Nephron progenitor cell (in vitro differentiated cells): ENCODE results near the gene SDK2.

ENCODE experiments used
- DNase-seq: peaks from one replicate; pipeline ENCODE4 v3.0.0; 2021
- H3K27ac Mint-ChIP-seq: 2 replicates; pipeline ENCODE4 v1.8.0; 2021; ENCODE audit warnings: mild to moderate bottlenecking, moderate library complexity, mixed read lengths
- H3K27me3 Mint-ChIP-seq: 2 replicates; pipeline ENCODE4 v1.8.0; 2021; ENCODE audit warnings: mild to moderate bottlenecking, low read depth, mixed read lengths; ENCODE audit not compliant: poor library complexity
- H3K36me3 Mint-ChIP-seq: 2 replicates; pipeline ENCODE4 v1.8.0; 2021; ENCODE audit warnings: low read depth, mixed read lengths
- H3K4me1 Mint-ChIP-seq: 2 replicates; pipeline ENCODE4 v1.8.0; 2021; ENCODE audit warnings: mixed read lengths
- H3K4me3 Mint-ChIP-seq: 2 replicates; pipeline ENCODE4 v1.8.0; 2021; ENCODE audit warnings: mild to moderate bottlenecking, moderate library complexity, mixed read lengths
- H3K9me3 Mint-ChIP-seq: 2 replicates; pipeline ENCODE4 v1.8.0; 2021; ENCODE audit warnings: mild to moderate bottlenecking, moderate library complexity, mixed read lengths
- TF ChIP-seq, protein P1 (sequence below): fragments of 200-600 bp; sonication (generic); IDR thresholded peaks from 2 replicates; pipeline ENCODE4 v1.5.0; 2021; ENCODE audit warnings: antibody characterized with exemption

The SDK2 gene

DNA sequence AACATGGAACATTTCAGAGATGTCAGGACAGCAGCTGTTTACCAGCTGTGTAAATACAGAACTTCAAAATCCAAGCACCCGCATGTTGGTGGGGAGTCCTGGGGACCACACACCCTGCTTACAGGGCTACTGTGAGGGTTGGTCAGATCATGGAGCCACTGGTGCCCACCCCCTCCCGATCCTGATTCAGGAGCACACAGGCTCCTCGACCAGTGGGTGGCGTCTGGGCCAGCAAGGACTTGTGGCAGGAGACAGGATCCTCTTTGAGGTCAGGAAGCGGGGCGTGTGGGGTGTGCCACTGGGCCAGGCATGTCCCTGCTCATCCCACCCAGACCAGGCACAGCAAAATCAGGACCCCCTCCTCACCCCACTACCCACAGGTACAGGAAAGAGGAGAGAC lies 83.6 kb downstream of the SDK2 start:
- no peak for DNase-seq
- H3K36me3 Mint-ChIP-seq: peaks cover 4% of the 10 kb centered on the region
- no peaks in the 10 kb centered on the region for H3K9me3 Mint-ChIP-seq

DNA sequence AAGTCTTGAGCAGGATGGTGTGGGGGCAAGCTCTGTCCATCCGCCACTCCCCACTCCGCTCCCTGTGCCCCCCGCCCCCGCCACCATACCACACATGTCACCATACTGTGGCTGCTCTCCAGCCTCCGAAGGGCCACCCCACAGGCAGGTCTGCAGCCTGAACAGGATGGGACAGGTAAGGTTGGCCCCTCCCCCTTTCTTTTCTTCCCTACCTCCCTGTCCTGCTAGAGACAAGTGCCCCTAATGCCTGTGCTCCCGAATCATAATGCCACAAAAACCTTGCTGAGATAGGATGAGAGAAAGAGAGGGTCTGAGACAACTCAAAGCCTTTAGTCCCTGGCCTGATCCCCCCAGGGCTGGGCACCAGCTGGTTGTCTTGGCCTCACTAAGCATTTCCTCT lies 84.7 kb downstream of the SDK2 start:
- TF ChIP-seq, protein P1, sequence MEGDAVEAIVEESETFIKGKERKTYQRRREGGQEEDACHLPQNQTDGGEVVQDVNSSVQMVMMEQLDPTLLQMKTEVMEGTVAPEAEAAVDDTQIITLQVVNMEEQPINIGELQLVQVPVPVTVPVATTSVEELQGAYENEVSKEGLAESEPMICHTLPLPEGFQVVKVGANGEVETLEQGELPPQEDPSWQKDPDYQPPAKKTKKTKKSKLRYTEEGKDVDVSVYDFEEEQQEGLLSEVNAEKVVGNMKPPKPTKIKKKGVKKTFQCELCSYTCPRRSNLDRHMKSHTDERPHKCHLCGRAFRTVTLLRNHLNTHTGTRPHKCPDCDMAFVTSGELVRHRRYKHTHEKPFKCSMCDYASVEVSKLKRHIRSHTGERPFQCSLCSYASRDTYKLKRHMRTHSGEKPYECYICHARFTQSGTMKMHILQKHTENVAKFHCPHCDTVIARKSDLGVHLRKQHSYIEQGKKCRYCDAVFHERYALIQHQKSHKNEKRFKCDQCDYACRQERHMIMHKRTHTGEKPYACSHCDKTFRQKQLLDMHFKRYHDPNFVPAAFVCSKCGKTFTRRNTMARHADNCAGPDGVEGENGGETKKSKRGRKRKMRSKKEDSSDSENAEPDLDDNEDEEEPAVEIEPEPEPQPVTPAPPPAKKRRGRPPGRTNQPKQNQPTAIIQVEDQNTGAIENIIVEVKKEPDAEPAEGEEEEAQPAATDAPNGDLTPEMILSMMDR: no peak
- Mint-ChIP-seq H3K9me3 (no peaks in the 10 kb centered on the region), H3K27ac (no peak overlapping the region), H3K36me3 (no peaks in the 10 kb centered on the region), H3K27me3 (peaks cover 8% of the 10 kb centered on the region), H3K4me1 (peaks cover 51% of the 10 kb centered on the region), H3K4me3 (no peak overlapping the region)
- DNase-seq: no peak

More for the DNA sequence above, 83.6 kb downstream of the SDK2 start:
- TF ChIP-seq, protein P1: no peak
- peaks cover 46% of the 10 kb centered on the region for H3K4me1 Mint-ChIP-seq
- H3K4me3 Mint-ChIP-seq: no peak overlapping the region
- peaks cover 8% of the 10 kb centered on the region for H3K27me3 Mint-ChIP-seq
- no peak overlapping the region for H3K27ac Mint-ChIP-seq

DNA sequence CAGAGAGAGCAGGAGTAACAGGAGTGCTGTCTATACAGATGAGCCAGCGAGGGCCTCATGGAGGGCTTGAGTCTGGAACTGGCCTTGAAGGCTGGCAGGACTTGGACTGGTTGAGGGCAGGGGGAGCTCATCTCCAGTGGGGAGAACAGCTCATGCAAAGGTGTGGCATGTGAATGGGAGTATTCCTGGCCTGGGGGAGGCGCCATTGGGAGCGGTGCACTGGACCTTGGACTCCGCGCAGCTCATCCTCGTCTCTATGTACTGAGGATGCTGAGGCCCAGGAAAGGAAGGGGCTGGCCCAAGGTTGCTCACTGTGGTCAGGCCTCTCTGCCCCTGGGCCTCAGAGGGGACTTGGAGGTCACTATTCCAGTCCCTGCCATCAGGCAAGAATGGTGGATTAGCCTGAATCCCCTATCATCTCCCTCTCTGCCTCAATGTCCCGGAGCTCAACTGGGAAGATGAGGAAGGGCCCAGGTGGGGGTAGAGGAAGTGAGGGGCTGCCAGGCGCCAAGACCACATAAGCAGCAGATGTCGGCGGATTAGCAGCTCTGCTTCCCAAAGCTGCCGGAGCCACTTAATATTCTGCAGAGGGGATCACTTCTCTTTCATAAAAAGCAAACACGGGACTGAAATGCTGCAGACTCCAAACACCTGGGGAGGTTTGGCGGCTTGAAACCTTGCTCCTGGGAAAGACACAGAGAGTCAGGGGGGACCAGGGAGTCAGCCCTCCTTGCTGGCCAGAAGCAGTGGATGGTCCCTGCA lies 88.9 kb downstream of the SDK2 start:
- no peaks in the 10 kb centered on the region for H3K36me3 Mint-ChIP-seq
- DNase-seq: no peak

DNA sequence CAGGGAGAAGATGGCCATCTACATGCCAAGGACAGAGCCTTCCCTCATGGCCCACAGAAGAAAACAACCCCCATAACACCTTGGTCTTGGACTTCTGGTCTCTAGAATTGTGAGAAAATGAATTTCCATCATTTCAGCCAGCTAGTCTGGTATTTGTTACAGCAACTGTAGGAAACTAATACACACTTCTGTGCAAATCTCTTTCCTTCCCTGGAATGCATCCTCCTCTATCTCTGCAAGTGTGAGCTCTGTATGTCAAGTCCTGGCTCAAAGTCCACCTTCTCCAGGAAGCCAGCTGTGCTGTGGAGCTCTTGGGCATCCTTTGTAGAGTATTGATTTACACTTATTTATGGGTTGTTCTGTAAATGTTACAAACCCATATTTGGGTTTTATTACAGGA lies 89.7 kb downstream of the SDK2 start:
- no peak overlapping the region for H3K4me3 Mint-ChIP-seq
- H3K27me3 Mint-ChIP-seq: peaks cover 14% of the 10 kb centered on the region
- DNase-seq: no peak
- TF ChIP-seq, protein P1: no peak
- no peaks in the 10 kb centered on the region for H3K36me3 Mint-ChIP-seq
- no peaks in the 10 kb centered on the region for H3K9me3 Mint-ChIP-seq
- no peak overlapping the region for H3K27ac Mint-ChIP-seq
- peaks cover 62% of the 10 kb centered on the region for H3K4me1 Mint-ChIP-seq

More for the DNA sequence above, 88.9 kb downstream of the SDK2 start:
- TF ChIP-seq, protein P1: no peak
- H3K9me3 Mint-ChIP-seq: no peaks in the 10 kb centered on the region
- peaks cover 58% of the 10 kb centered on the region for H3K4me1 Mint-ChIP-seq
- H3K27me3 Mint-ChIP-seq: peaks cover 14% of the 10 kb centered on the region
- H3K27ac Mint-ChIP-seq: no peak overlapping the region
- H3K4me3 Mint-ChIP-seq: no peak overlapping the region

DNA sequence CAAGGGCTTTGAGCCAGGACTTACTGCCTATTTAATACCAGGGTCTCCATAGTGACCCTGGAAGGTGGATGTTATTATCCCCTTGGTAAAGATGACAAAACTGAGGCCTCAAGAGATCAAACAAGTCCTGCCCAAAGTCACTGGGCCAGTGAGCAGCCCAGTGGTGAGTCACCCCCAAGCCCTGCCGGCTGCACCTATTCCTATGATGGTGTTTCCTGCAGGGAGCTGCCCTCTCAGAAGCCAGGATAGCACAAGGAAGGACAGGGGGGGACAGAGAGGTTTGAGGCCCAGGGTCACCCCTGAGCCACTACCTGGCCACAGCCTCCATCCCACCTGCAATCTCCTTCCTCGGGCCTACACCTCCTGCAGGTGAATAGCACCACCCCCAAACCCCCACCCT lies 90.9 kb downstream of the SDK2 start:
- no peaks in the 10 kb centered on the region for H3K9me3 Mint-ChIP-seq
- no peak for DNase-seq
- H3K27ac Mint-ChIP-seq: no peak overlapping the region
- peaks cover 9% of the 10 kb centered on the region for H3K27me3 Mint-ChIP-seq
- no peak overlapping the region for H3K4me3 Mint-ChIP-seq
- H3K4me1 Mint-ChIP-seq: peaks cover 64% of the 10 kb centered on the region
- no peaks in the 10 kb centered on the region for H3K36me3 Mint-ChIP-seq
- TF ChIP-seq, protein P1: no peak
